Right lobe of liver (tissue), 6 donors: Measurements from ENCODE around the gene S1PR5. TPM values are rescaled to one million over a fixed set of nuclear protein-coding genes. Genes with fewer than 3 reads are reported as not detected.

Experiments
- ATAC-seq, 4 donors: fragments of 200-7000 bp; cut with Tn5 transposase; one replicate each; pipeline ENCODE4 v1.9.1; 2020; ENCODE audit warnings: mild to moderate bottlenecking in 4 of 4, moderate library complexity in 4 of 4
- DNase-seq, 3 donors: peaks; one replicate each; pipeline ENCODE4 v3.0.0-alpha.2; 2020
- H3K27ac ChIP-seq, 3 donors: fragments of 200-600 bp; one replicate each; pipeline ENCODE4 v1.8.0; 2022
- H3K27me3 ChIP-seq, 2 donors: fragments of 200-600 bp; one replicate each; pipeline ENCODE4 v1.8.0; 2022
- H3K36me3 ChIP-seq, 4 donors: fragments of 200-600 bp; sonication (generic) in 1 of 4; one replicate each; pipeline versions ENCODE4 v1.5.1 to v1.8.0; 2017 to 2022; ENCODE audit warnings: control low read depth in 1 of 4
- H3K4me1 ChIP-seq, 4 donors: fragments of 200-600 bp; sonication (generic) in 1 of 4; one replicate each; pipeline versions ENCODE4 v1.5.1 to v1.8.0; 2017 to 2022; ENCODE audit warnings: control low read depth in 1 of 4
- H3K4me3 ChIP-seq, 3 donors: fragments of 200-600 bp; one replicate each; pipeline ENCODE4 v1.8.0; 2022
- H3K9me3 ChIP-seq, 4 donors: fragments of 200-600 bp; sonication (generic) in 1 of 4; one replicate each; pipeline versions ENCODE4 v1.5.1 to v1.8.0; 2017 to 2022; ENCODE audit warnings: control low read depth in 1 of 4
- POLR2A ChIP-seq: fragments of 450-650 bp; IDR thresholded peaks from one replicate; pipeline ENCODE4 v1.6.1; 2017; ENCODE audit warnings: antibody characterized with exemption, mild to moderate bottlenecking
- WGBS: methylation state at CpG from one replicate; pipeline ENCODE4 v1.1.6; 2018; ENCODE audit warnings: low coverage, low lambda C conversion rate; ENCODE audit not compliant: insufficient coverage; ENCODE audit errors: missing lambda C conversion rate; 5-methylcytosine and 5-hydroxymethylcytosine counted together
- intact Hi-C, 2 donors: fragments of 100-400 bp; cut with DNase I; formaldehyde crosslinking; loops; one replicate each; pipeline versions ENCODE4 v1.11.2 to v1.14.1; 2022
- total RNA-seq, 6 experiments: library from RNA; depleted of rRNA in 2 of 6; stranded (reverse); fragments of >200 nt in 2 of 6; fragmentation: NEBNext Ultra II Directional in 3 of 6; extraction: Animal tissue kit (Norgen Biotek cat#: 25700) in 3 of 6; gene quantifications; one replicate each; pipeline versions ENCODE4 v1.1.0 to v1.2.4, GENCODE V29; 2016 to 2023
- TF ChIP-seq, protein P1 (sequence below), 4 donors: fragments of 200-600 bp in 3 of 4; fragments of 450-650 bp in 1 of 4; IDR thresholded peaks; one replicate each; pipeline versions ENCODE4 v1.5.1 to v1.8.0; 2016 to 2022; ENCODE audit warnings: antibody characterized with exemption in 4 of 4, mild to moderate bottlenecking in 2 of 4
- donor health status: DM: no; HTN: yes; CAD: no.
- donor health status: DM: no; HTN: no; CAD: no.
- donor health status: DM: no; HTN: no; CAD: no.
- donor health status: DM: no; HTN: yes; CAD: no.
- donor health status: DM: no; HTN: yes; CAD: no.

The S1PR5 gene
- total RNA-seq, 6 experiments from 2014 or later = 0.20 to 0.43 (median 0.35) TPM; not detected in 1

- Histone ChIP-seq H3K36me3 (peaks cover 0 to 11% (median 0%) of the 10 kb centered on the region in 4 donors), H3K4me1 (peaks cover 0 to 42% (median 20%) of the 10 kb centered on the region in 4 donors), H3K4me3 (peak overlapping the region; percentile 91 to 100 (median 92)), H3K27me3 (no peaks in the 10 kb centered on the region), H3K9me3 (no peaks in the 10 kb centered on the region), H3K27ac (peak overlapping the region; percentile 98 to 99 (median 98))
- TF ChIP-seq, protein P1, sequence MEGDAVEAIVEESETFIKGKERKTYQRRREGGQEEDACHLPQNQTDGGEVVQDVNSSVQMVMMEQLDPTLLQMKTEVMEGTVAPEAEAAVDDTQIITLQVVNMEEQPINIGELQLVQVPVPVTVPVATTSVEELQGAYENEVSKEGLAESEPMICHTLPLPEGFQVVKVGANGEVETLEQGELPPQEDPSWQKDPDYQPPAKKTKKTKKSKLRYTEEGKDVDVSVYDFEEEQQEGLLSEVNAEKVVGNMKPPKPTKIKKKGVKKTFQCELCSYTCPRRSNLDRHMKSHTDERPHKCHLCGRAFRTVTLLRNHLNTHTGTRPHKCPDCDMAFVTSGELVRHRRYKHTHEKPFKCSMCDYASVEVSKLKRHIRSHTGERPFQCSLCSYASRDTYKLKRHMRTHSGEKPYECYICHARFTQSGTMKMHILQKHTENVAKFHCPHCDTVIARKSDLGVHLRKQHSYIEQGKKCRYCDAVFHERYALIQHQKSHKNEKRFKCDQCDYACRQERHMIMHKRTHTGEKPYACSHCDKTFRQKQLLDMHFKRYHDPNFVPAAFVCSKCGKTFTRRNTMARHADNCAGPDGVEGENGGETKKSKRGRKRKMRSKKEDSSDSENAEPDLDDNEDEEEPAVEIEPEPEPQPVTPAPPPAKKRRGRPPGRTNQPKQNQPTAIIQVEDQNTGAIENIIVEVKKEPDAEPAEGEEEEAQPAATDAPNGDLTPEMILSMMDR (IDR thresholded peaks at IDR 0.05) = peak in 1 of 4 donors; percentile 1
- TF ChIP-seq POLR2A = peak; percentile 95
- intact Hi-C loops = no loop called here
- WGBS = no CpG with 5 or more reads among the region's 65 CpGs
- ATAC-seq (peak; percentile 78 to 89 (median 82)), DNase-seq (peak; percentile 95 to 96 (median 96))
These were observed 14.7 kb downstream of the S1PR5 start for GRCh38 chr19:10502524-10503001.

DNA sequence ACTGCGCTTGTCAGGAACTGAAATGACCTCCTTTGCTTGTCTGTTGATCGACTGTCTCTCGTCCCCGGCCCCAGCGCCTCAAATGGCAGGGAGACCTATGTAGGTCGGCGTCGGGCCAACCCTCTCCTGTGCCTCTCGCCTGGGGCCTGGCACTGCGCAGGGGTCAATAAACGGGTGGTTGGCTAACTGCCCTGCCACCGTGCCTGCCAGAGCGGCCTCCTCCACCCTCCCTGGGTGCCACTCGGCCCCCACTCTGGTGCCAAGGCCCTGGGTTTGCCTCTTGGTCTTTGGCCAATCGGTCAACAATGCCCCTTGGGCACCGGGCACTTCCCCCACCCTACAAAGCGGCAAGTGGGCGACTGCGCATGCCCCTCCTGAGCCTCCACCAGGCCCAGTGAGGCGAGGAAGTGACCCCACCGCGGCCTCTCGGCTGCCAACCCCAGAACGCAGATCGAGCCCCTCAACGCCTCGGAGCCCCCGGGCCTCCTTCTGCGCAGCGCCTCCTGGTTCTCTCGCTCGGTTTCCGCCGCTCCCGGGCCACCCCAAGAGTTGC lies 15.2 kb downstream of the S1PR5 start:
- ATAC-seq (peak; percentile 72 to 85 (median 76)), DNase-seq (peak; percentile 97 to 99 (median 98))
- Histone ChIP-seq H3K9me3 (no peaks in the 10 kb centered on the region), H3K4me1 (peaks cover 0 to 45% (median 20%) of the 10 kb centered on the region in 4 donors), H3K27ac (peak overlapping the region; percentile 98 to 99 (median 98)), H3K4me3 (peak overlapping the region; percentile 91 to 100 (median 92)), H3K36me3 (peaks cover 0 to 11% (median 0%) of the 10 kb centered on the region in 4 donors), H3K27me3 (no peaks in the 10 kb centered on the region)
- intact Hi-C loops = no loop called here
- 0% methylated on average over 20 of the region's 35 CpGs for WGBS
- TF ChIP-seq, protein P1 (IDR thresholded peaks at IDR 0.05) = peak in 1 of 4 donors; percentile 6
- no peak for TF ChIP-seq POLR2A

DNA sequence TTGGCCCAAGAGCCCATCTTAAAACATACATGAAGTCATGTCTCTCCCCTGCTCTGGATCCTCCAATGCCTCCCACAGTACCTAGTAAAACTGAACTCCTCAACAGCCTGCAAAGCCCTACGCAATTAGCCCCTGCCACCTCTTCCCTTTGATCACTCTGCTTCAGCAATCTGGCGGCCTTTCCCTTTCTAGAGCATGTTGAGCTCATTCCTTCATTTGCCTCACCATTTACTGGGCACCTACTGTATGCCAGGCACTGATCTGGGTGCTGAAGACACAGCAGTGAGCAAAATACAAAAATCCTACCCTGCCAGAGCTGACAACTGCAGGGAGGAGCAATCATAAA lies 17.0 kb downstream of the S1PR5 start:
- intact Hi-C loops = no loop called here
- TF ChIP-seq POLR2A = no peak
- TF ChIP-seq, protein P1 (IDR thresholded peaks at IDR 0.05) = no peak
- peak overlapping the region in 1 of 3 donors; percentile 75 for H3K27ac ChIP-seq
- no peaks in the 10 kb centered on the region for H3K27me3 ChIP-seq
- WGBS = 61% methylated on average over 2 of the region's 2 CpGs
- H3K36me3 ChIP-seq = peaks cover 0 to 28% (median 7%) of the 10 kb centered on the region in 4 donors
- peaks cover 0 to 45% (median 20%) of the 10 kb centered on the region in 4 donors for H3K4me1 ChIP-seq
- H3K4me3 ChIP-seq = no peak overlapping the region
- H3K9me3 ChIP-seq = no peaks in the 10 kb centered on the region
- no peak for DNase-seq
- ATAC-seq = no peak

DNA sequence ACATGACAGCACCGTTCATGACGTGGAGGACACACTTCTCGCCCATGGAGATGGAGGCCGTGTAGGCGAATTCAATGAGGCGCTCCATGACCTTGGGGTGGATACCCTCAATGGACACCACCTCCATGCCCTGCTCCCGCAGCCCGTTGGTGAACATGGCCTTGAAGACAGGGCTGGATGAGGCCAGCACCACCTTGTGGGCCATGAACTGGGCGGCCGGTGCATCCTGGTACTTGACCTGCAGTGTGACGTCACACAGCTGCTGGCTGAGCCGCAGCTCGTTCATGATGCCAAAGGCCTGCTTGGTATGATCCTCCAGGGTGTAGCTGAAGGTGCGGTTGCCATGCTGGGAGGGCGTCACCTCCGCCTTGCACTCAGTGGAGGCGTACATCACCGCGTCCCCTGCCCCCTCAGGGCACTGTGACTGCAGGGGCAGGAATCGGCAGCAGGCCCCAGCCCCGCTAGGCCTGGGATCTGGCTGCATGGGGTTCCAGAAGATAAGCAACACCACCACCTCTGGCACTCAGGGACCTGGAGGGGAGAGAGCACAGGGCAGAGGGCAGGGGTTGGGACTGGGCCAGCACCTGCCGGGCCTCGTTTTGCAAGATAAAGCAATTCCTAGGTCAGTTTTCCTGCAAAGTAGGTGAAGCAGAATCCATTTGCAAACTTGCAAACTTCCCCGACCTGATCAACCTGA lies 17.5 kb downstream of the S1PR5 start:
- H3K9me3 ChIP-seq = no peaks in the 10 kb centered on the region

More for the DNA sequence above, 17.5 kb downstream of the S1PR5 start:
- TF ChIP-seq, protein P1 (IDR thresholded peaks at IDR 0.05) = no peak
- no peak for TF ChIP-seq POLR2A
- Histone ChIP-seq H3K27ac (peak overlapping the region in 1 of 3 donors; percentile 75), H3K4me3 (peak overlapping the region in 1 of 3 donors; percentile 1), H3K4me1 (peaks cover 0 to 45% (median 20%) of the 10 kb centered on the region in 4 donors), H3K27me3 (no peaks in the 10 kb centered on the region), H3K36me3 (peaks cover 0 to 33% (median 8%) of the 10 kb centered on the region in 4 donors)
- DNase-seq = peak in 2 of 3 donors; percentile 76 to 84
- peak in 1 of 4 donors; percentile 15 for ATAC-seq
- 33% methylated on average over 5 of the region's 24 CpGs for WGBS
- intact Hi-C loops = no loop called here
